DMS153 treated with DMSO at 0.1 percent for 48 hours (cell line): ENCODE results near the gene UBTD2.

Source experiments
- DNase-seq: peaks from one replicate; lab custom pipeline; 2025; ENCODE audit not compliant: unreplicated experiment; lab: John Stamatoyannopoulos, UW

Gene UBTD2

GRCh38 chr5:172173564-172174153 is 109.9 kb downstream of the UBTD2 start:
- DNase-seq, result no peak

GRCh38 chr5:172172912-172173563 is 110.5 kb downstream of the UBTD2 start:
- no peak for DNase-seq

- no peak for DNase-seq
Observed at GRCh38 chr5:172171118-172171517, 112.4 kb downstream of the UBTD2 start.

- DNase-seq, result no peak
Observed at GRCh38 chr5:172170251-172170701, 113.3 kb downstream of the UBTD2 start.

GRCh38 chr5:172169216-172169615 is 114.3 kb downstream of the UBTD2 start:
- no peak for DNase-seq

- DNase-seq, result no peak
Observed at GRCh38 chr5:172168311-172168710, 115.3 kb downstream of the UBTD2 start.

- DNase-seq, result no peak
Observed at GRCh38 chr5:172167895-172168294, 115.7 kb downstream of the UBTD2 start.

GRCh38 chr5:172166030-172166826 is 117.3 kb downstream of the UBTD2 start:
- DNase-seq, result no peak

- no peak for DNase-seq
Observed at GRCh38 chr5:172165465-172165864, 118.1 kb downstream of the UBTD2 start.

- DNase-seq, result no peak
Observed at GRCh38 chr5:172164769-172165212, 118.8 kb downstream of the UBTD2 start.

- no peak for DNase-seq
Observed at GRCh38 chr5:172163346-172163745, 120.2 kb downstream of the UBTD2 start.

GRCh38 chr5:172162987-172163343 is 120.6 kb downstream of the UBTD2 start:
- DNase-seq, result no peak

- DNase-seq, result no peak
Observed at GRCh38 chr5:172162323-172162986, 121.1 kb downstream of the UBTD2 start.

GRCh38 chr5:172160506-172160905 is 123.1 kb downstream of the UBTD2 start:
- no peak for DNase-seq
